AG09309 (cell line): ENCODE data around the gene FAM184A.

Experiments used
- DNase-seq: peaks from one replicate; pipeline ENCODE4 v3.0.0-alpha.2; 2010; ENCODE audit warnings: low read depth
- H3K4me3 ChIP-seq: 2 replicates; pipeline ENCODE4 v1.5.1; 2011; ENCODE audit warnings: mild to moderate bottlenecking, low read depth, low read length, moderate library complexity; ENCODE audit not compliant: control insufficient read depth
- TF ChIP-seq, protein P1 (sequence below): IDR thresholded peaks from 2 replicates; pipeline ENCODE4 v1.5.1; 2011; ENCODE audit warnings: mild to moderate bottlenecking, low read depth, low read length, inconsistent platforms; ENCODE audit not compliant: insufficient read depth, control insufficient read depth; ENCODE audit errors: missing control alignments

Gene FAM184A

DNA sequence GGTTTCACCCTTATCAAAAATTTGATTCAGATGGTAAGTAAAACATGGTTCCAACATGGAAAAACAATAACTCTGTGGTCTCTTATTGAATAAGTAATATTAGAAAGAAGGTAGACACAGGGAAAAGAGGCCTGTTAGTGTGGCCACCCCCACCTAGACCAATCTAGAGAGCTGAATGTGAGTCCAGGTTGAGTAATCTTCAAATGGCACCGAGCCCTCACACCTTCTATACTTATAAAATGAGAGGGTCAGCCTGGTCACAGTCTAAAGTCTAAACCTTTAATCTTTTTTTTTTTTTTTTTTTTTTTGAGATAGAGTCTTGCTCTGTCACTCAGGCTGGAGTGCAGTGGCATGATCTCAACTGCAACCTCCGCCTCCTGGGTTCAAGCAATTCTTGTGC lies 6.9 kb downstream of the FAM184A start:
- no peak overlapping the region for H3K4me3 ChIP-seq
- TF ChIP-seq, protein P1, sequence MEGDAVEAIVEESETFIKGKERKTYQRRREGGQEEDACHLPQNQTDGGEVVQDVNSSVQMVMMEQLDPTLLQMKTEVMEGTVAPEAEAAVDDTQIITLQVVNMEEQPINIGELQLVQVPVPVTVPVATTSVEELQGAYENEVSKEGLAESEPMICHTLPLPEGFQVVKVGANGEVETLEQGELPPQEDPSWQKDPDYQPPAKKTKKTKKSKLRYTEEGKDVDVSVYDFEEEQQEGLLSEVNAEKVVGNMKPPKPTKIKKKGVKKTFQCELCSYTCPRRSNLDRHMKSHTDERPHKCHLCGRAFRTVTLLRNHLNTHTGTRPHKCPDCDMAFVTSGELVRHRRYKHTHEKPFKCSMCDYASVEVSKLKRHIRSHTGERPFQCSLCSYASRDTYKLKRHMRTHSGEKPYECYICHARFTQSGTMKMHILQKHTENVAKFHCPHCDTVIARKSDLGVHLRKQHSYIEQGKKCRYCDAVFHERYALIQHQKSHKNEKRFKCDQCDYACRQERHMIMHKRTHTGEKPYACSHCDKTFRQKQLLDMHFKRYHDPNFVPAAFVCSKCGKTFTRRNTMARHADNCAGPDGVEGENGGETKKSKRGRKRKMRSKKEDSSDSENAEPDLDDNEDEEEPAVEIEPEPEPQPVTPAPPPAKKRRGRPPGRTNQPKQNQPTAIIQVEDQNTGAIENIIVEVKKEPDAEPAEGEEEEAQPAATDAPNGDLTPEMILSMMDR = no peak
- no peak for DNase-seq

DNA sequence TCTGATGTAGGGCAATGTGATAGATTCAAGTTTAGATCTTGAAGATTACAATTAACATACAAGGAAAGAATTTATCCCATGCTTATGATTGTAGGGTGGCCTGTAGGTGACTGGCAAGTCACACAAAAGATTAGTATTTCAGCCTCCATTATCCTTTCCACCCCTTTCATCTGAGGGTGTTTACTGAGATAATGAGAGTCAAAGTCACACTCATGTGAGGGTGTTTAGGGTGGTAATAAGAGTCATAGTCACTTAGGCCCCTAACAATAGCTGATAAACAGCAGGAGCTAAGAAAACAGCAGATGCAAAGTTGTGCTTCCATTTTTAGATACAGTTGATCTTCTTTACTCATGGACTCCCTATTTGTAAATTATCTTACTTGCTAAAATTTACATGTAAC lies 11.4 kb downstream of the FAM184A start:
- no peak overlapping the region for H3K4me3 ChIP-seq
- TF ChIP-seq, protein P1 = no peak
- no peak for DNase-seq

- no peak overlapping the region for H3K4me3 ChIP-seq
- DNase-seq = no peak
- TF ChIP-seq, protein P1 = no peak
These were observed 11.9 kb downstream of the FAM184A start for GRCh38 chr6:119066517-119066916.

DNA sequence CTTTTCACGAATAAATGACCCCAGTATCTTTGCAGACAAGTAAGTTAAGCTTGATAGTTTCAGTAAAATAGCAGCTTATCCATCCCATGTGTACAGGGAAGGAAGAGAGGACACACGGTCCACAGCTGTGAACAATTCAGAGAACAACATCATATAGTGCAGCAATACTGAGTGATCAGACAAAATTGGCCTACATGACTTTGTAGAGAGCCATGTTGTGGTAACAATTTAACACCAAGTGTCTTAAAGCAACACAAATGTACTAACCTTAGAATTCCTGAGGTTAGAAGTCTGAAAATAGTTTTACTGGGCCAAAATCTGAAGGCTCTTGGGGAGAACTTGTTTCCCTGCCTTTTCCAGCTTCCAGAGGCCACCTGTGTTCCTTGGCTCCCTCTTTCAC lies 12.5 kb downstream of the FAM184A start:
- no peak overlapping the region for H3K4me3 ChIP-seq
- TF ChIP-seq, protein P1 = no peak
- DNase-seq = no peak

- H3K4me3 ChIP-seq = no peak overlapping the region
- TF ChIP-seq, protein P1 = no peak
- DNase-seq = no peak
These were observed 13.1 kb downstream of the FAM184A start for GRCh38 chr6:119065382-119065781.

DNA sequence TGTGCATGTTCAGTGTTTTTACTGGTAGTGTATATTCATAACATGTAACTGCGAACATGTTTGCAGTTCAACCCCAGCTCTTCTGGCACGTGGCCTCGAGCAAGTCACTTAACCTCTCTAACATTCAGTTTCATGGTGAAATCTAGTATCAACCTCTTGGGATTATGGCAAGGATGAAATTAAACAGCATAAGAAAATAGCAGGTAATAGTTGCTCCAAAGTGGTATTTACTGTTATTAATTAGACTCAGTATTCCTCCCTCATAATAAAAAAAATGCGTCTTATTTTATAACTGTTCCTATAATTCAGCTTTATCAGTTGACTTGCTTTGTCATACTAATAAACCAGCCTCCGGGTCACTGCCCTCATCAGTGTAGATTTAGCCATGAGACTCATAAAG lies 15.0 kb downstream of the FAM184A start:
- H3K4me3 ChIP-seq = no peak overlapping the region
- no peak for DNase-seq
- TF ChIP-seq, protein P1 = no peak

DNA sequence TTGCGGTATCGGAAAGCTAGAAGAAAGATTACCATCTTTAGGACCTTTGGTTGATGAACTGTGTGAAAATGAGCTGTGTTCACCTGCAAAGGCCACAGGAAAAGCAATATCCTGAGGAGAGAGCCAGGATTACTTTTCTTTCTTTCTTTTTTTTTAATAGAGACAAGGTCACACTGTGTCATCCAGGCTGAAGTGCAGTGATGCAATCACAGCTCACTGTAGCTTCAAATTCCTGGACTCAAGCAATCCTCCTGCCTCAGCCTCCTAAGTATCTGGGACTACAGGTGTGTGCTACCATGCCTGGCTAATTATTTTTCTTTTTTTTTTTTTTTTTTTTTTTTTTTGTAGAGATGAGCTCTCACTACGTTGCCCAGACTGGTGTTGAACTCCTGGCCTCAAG lies 17.2 kb downstream of the FAM184A start:
- H3K4me3 ChIP-seq = no peak overlapping the region
- TF ChIP-seq, protein P1 = no peak
- DNase-seq = no peak
